ENCODE data around the gene ITGB3BP. TPM values are rescaled to one million over a fixed set of nuclear protein-coding genes. Genes with fewer than 3 reads are reported as not detected.
"Not testable (repeated sequence)": the region's sequence is repeated elsewhere in the genome, so short reads cannot be mapped to it uniquely, and the experiment has no call there.

The ITGB3BP gene
- total and polyA plus RNA-seq, 2 of the 4 experiments (the other 2 are of a cell fraction): 8.1 to 11.9 TPM

GRCh38 chr1:63522891-63523728, at the start of gene ITGB3BP, which contains the start of gene EFCAB7 (continued):
- no peak for TF ChIP-seq ELK1 (IDR thresholded peaks at IDR 0.05; ENCODE audit: borderline replicate concordance, low read depth, low read length)
- no peak for TF ChIP-seq FOS (IDR thresholded peaks at IDR 0.05; ENCODE audit: low read depth, low read length)
- no peak for TF ChIP-seq USF2 (IDR thresholded peaks at IDR 0.05; ENCODE audit: low read depth, low read length)

- H2AK9ac ChIP-seq (replicated peaks; ENCODE audit: low read depth, low read length, poor library complexity); H2BK15ac ChIP-seq (ENCODE audit: low read depth, low read length); intact Hi-C loops (cut with micrococcal nuclease); DNase-seq; in situ Hi-C loops (cut with MboI; ENCODE audit: low sequenced_read_pairs); H3K56ac ChIP-seq (ENCODE audit: extremely low read depth, insufficient read depth, low read length); ATAC-seq (ENCODE audit: low read depth); H4K91ac ChIP-seq (ENCODE audit: insufficient read depth, low read depth, low read length); H3K4me3 ChIP-seq (ENCODE audit: insufficient read depth, low read depth, low read length); H3K9ac ChIP-seq (ENCODE audit: low read depth, low read length); H2BK20ac ChIP-seq (ENCODE audit: low read depth, low read length); POLR2A ChIA-PET (ENCODE audit: unreplicated experiment); H2AK5ac ChIP-seq (ENCODE audit: low read depth, low read length); H3K27ac ChIP-seq (ENCODE audit: insufficient read depth, low read length); H3K9me1 ChIP-seq (ENCODE audit: insufficient read depth, low read length); H3K4me1 ChIP-seq (ENCODE audit: control insufficient read depth, insufficient read depth, low read length); H3K9me3 ChIP-seq (ENCODE audit: control insufficient read depth, insufficient read depth, low read length); H4K20me1 ChIP-seq (ENCODE audit: insufficient read depth, low read length); H3K79me1 ChIP-seq (ENCODE audit: low read depth in 1 of 2, low read length in 2 of 2); H2AFZ ChIP-seq (replicated peaks; ENCODE audit: low read length, poor library complexity); H3K23ac ChIP-seq (ENCODE audit: low read depth, low read length); H3K27me3 ChIP-seq (ENCODE audit: control insufficient read depth, insufficient read depth, low read length); H2BK5ac ChIP-seq (ENCODE audit: low read depth, low read length, poor library complexity, severe bottlenecking); H4K8ac ChIP-seq (ENCODE audit: low read depth in 2 of 2, low read length in 2 of 2); H3K36me3 ChIP-seq (ENCODE audit: control insufficient read depth, insufficient read depth, low read length); H2BK120ac ChIP-seq (ENCODE audit: low read depth, low read length); dilution Hi-C loops (cut with HindIII; ENCODE audit: low sequenced_read_pairs, unreplicated experiment); H3K14ac ChIP-seq (replicated peaks; ENCODE audit: low read depth, low read length); H3K4ac ChIP-seq (ENCODE audit: low read depth, low read length); H4K5ac ChIP-seq (ENCODE audit: low read depth, low read length); BruUV-seq (replicated peaks); H3K18ac ChIP-seq (ENCODE audit: low read depth, low read length); H3K4me2 ChIP-seq (ENCODE audit: low read depth, low read length): not testable (repeated sequence)
- 100% methylated on average over 1 of the region's 8 CpGs; no CpG with 5 or more reads in 1 of the 2 experiments for WGBS, 2 experiments (ENCODE audit: extremely low coverage in 2 of 2, insufficient read length in 1 of 2)
- CTCF ChIA-PET: interaction anchor here (0.5 kb wide), 1 partner anchor 1859 kb away, joined by 7 read pairs; no protein-coding TSS in a partner anchor
These were observed 49.7 kb upstream of the ITGB3BP start for GRCh38 chr1:63572686-63573085.
